HL-60/S4 treated with retinoic acid at 250 ng/mL for 4 days and 3 days (cell line): Measurements from ENCODE around the gene DNAJC15.
"Not testable (repeated sequence)": the region's sequence is repeated elsewhere in the genome, so short reads cannot be mapped to it uniquely, and the experiment has no call there.

Experiments
- in situ Hi-C: fragments of 300-500 bp; cut with MboI; formaldehyde crosslinking; loops from 2 replicates; pipeline ENCODE4 v1.7.0; 2022; ENCODE audit warnings: low sequenced_read_pairs

The DNAJC15 gene

GRCh38 chr13:43042410-43042921 lies 19.1 kb downstream of the DNAJC15 start:
- in situ Hi-C loops, result no loop called here

DNA sequence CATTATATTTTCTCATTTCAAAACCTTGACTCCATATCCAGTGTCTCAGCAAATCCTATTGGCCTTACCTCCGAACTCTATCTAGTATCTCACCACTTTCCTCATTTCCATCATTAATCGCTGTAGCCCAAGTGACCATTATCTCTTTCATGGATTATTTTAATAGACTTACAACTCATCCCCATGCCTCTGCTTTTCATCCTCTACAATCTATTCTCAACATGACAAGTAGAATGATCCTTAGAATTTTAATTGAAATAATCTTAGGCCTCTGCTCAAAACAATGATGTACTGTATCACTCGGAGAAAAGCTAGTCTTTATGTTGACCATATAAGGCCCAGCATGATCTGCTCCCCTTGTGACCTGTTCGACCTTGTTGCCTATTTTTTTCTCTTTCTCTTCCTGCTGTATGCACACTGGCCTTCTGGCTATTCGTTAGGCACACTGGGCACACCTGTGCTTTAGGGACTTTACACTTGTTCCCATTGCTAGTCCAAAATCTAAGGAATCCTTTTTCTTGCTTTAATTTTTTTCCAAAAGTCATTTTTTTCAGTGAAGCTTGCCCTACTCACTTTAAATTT lies 21.4 kb downstream of the DNAJC15 start:
- in situ Hi-C loops, result no loop called here

DNA sequence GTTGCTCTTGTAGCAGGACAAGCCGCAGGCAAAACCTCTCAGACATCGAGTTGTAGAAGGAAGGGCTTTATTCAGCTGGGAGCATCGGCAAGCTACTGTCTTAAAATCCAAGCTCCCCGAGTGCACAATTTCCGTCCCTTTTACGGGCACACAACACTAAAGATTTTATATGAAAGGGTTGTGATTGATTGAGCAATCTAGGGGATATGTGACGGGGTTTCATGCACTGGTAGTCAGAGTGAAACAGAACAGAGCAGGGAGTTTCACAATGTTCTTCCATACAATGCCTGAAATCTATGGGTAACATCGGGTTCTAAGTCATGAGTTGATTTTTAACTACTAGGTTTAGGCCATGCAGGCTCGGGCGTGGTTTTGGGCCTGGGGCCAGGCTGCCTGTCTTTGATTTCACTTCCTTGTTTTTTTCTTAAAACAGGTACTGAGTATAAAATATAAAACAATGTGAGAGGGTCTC lies 22.0 kb downstream of the DNAJC15 start:
- in situ Hi-C loops, result not testable (repeated sequence)

DNA sequence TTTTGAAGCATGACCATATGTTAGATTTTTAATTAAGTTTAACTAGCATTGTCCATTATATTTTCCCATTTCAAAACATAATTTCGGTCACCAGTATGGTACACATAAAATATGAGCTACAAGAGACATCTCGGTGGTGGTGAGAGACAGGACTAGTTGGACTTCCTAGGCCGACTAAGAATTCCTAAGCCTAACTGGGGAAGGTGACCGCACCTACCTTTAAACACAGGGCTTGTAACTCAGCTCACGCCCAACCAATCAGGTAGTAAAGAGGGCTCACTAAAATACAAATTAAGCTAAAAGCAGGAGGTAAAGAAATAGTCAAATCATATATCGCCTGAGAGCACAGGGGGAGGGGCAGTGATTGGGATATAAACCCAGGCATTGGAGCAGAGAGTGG lies 22.9 kb downstream of the DNAJC15 start:
- in situ Hi-C loops, result no loop called here

DNA sequence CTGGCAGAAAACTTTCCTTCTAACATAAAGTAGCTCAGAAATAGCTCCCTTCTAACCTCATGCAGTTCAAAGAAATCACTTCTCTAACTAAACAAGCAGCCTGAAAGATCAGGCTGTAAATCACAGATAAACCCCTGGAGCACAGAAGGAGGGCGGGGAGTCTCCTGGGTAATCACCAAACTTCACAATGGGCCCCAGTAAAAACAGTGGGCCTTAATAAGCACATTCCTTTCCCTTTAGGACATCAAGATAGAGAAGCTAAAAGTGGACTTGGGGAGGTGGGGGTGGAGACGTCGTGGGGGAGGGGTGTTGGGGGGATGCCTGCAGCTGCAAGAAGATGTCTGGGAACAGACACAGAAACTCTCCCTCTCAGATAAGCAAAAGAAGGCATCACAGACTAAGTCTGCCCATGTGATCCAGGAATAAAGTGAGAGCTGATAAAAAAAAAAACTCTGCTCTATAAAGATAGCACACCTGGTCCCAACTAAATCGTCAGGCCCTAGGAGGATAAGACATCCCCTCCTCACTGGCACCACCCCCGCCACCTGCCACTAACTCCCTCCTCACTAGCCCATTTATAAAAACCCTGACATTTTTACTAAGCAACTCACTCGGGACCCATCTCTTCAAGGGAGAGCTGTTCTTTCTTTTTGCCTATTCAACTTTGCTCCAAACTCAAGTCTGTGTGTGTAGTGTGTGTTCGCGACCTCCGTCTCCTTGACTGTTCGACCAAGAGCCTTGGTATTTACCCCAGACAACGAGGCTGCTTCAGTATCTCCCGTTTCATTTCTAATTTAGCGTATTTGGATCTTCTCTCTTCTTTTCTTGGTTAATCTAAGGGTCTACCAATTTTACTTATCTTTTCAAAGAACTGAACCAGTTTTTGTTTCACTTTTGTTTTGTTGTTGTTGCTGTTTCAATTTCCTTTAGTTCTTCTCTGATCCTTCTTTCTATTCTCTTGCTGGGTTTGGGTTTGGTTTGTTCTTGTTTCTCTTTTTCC lies 31.7 kb downstream of the DNAJC15 start:
- in situ Hi-C loops, result no loop called here

DNA sequence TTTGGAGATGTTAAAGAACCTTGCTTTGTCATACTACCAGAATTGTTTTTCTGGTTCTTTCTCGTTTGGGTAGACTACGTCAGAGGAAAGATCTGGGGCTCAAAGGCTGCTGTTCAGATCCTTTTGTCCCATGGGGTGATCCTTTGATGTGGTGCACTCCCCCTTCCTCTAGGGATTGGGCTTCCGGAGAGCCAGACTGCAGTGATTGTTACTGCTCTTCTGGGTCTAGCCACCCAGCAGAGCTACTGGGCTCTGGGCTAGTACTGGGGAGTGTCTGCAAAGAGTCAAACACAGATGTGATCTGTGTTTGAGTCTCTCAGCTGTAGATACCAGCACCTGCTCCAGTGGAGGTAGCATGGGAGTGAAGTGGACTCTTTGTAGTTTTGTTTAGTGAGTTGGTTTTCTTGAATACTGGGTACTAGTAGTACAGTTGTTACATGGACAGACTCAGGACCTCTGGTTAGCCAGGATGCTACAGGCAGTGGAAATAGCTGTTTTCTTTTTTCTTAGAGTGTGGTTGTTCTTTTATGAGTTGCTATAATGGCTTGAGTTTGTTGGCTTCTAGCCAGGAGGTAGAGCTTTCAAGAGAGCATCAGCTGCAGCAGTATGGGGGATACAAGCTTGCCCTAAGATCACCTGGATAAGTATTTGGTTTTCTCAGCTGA lies 34.4 kb downstream of the DNAJC15 start:
- in situ Hi-C loops, result no loop called here

DNA sequence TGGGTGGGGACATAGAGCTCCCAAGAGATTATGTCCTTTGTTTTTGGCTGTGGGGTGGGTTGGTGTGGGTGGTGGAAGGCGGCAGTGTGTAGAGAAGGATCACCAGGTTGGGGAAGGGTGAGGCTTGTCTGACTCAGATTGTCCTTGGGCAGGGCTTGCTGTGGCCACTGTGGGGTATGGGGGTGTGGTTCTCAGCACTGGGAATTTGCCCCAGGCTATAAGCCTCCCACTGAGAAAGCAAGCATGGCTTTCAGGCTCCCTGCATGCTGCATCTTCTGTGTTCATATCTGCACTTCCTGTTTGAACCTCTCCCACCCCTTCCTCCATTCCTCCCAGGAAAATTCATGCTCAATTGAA lies 34.9 kb downstream of the DNAJC15 start:
- in situ Hi-C loops, result no loop called here

DNA sequence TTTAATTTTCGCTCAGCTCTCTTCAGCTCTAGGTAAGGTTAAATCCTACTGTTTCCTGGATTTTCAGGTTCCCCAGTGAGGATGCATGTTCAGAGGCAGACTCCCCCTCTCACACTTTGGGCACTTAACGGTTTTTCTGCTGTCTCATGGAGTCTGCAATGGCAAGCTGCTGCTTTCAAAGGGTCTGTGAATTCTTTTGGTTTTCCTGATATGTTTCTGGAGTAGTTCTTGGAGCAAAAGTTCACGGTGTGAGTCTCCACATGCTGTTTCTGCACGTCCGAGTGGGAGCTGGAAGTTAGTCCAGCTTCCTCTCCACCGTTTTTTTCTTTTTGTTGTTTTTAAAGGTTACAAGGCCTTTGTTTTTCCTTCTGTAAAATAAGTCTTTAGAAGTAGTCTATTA lies 35.4 kb downstream of the DNAJC15 start:
- in situ Hi-C loops, result no loop called here

GRCh38 chr13:43059779-43060178 lies 36.4 kb downstream of the DNAJC15 start:
- in situ Hi-C loops, result not testable (repeated sequence)

DNA sequence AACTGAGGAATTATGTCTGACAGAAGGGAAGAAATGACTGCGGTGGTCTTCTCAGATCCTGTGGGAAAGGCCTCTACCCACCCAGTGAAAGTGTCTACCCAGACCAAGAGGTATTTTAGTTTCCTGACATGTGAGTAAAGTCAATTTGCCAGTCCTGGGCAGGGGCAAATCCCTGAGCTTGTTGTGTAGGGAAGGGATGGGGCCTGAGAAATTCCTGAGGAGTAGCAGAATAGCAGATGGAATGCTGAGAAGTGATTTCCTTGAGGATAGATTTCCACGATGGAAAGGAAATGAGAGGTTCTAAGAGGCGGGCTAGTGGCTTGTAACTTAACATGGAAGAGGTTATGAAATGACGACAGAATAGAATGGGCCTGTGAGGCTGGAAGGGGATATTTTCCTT lies 37.4 kb downstream of the DNAJC15 start:
- in situ Hi-C loops, result not testable (repeated sequence)

- in situ Hi-C loops, result no loop called here
These were observed 38.3 kb downstream of the DNAJC15 start for GRCh38 chr13:43061496-43062280.

DNA sequence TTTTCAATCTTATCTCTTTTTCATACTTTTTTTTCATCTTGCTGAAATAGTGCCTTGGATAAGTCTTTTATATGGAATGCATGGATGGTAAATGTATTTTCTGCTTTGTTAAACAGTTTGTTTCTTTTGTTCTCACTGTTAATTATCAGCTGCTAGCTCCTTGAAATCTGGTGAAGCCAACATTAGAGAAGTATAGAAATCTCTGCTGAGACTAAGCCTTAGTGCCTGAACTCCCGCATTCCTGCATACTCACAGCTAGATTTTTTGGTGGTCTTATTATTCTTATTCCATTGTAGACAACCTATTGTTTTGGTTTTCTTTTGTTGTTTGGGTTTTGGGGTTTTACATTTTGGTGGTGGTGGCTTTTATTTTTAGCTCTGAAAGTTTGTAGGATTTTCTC lies 48.4 kb downstream of the DNAJC15 start:
- in situ Hi-C loops, result no loop called here

GRCh38 chr13:43072394-43072793 lies 49.0 kb downstream of the DNAJC15 start:
- in situ Hi-C loops, result no loop called here

DNA sequence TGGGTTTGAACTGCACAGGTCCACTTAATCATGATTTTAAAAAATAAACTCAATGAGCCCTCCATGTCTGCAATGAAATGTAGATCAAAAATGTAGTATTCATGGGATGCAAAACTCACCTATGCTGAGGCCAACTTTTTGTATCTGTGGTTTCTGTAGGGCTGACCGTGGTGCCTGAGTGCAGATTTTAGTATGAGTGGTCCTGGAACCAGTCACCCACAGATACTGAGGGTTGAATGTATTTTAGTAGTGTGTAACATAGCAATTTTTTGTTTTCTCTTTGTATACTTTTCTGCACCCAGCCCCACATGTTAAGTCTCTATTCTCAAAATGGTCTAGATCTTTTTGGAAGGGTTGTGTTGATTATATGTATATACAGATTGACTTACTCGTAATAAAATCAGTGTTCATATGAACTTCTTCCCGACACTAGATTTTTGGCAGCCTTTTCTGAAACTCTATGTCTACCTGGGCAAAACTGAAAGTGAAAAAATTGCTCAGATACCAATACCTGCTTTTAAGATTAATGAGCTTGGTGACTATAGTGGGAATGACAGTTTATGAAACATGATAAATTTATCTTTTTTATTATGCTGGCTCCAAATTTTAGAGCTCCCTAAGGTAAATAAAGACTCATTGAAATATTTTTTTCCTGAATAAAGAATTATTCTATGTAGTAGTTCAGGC lies 51.6 kb downstream of the DNAJC15 start:
- in situ Hi-C loops, result no loop called here

DNA sequence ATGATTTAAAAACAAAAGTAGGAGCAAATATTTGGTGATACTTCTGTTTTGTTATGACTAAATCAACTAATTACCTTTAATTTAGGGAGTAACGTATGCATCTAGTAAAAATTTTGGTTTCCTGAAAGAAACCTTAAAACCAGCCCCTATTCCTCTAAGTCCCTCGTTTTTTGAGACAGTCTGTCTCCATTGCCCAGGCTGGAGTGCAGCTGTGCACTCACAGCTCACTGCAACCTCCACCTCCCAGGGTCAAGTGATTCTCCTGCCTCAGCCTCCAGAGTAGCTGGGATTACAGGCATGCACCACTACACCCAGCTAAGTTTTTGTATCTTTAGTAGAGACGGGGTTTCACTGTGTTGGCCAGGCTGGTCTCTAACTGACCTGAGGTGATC lies 52.1 kb downstream of the DNAJC15 start:
- in situ Hi-C loops, result not testable (repeated sequence)

DNA sequence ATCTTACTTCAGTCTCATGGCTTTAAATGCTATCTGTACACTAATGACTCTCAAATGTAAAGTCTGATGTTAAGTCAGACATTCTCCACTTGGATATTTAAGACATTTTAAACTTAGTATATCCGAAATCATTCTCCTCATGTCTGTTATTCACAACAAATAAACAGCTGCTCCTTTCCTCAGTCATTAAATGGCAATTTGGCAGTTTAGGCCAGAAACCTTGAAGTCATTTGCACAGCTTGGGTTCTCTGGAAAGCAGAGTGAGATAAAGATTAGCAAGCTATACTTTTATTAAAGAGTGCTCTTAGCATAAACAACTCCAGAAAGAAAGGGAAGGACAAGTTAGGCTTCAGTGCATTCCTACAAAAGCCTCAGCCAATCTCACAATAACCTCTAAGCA lies 53.7 kb downstream of the DNAJC15 start:
- in situ Hi-C loops, result no loop called here

- in situ Hi-C loops, result no loop called here
These were observed 54.1 kb downstream of the DNAJC15 start for GRCh38 chr13:43077461-43077860.

GRCh38 chr13:43077906-43078305 lies 54.5 kb downstream of the DNAJC15 start:
- in situ Hi-C loops, result no loop called here

GRCh38 chr13:43078399-43078798 lies 55.0 kb downstream of the DNAJC15 start:
- in situ Hi-C loops, result no loop called here

GRCh38 chr13:43079392-43079931 lies 56.1 kb downstream of the DNAJC15 start:
- in situ Hi-C loops, result no loop called here
